Embryonic facial prominence (tissue), 1 donor: ENCODE data around the gene PNPLA8.
"Not testable (repeated sequence)": the region's sequence is repeated elsewhere in the genome, so short reads cannot be mapped to it uniquely, and the experiment has no call there.

Experiments used
- DNase-seq: peaks from one replicate; pipeline ENCODE4 v3.0.0-alpha.2; 2016; ENCODE audit errors: extremely low spot score

PNPLA8 gene, protein sequence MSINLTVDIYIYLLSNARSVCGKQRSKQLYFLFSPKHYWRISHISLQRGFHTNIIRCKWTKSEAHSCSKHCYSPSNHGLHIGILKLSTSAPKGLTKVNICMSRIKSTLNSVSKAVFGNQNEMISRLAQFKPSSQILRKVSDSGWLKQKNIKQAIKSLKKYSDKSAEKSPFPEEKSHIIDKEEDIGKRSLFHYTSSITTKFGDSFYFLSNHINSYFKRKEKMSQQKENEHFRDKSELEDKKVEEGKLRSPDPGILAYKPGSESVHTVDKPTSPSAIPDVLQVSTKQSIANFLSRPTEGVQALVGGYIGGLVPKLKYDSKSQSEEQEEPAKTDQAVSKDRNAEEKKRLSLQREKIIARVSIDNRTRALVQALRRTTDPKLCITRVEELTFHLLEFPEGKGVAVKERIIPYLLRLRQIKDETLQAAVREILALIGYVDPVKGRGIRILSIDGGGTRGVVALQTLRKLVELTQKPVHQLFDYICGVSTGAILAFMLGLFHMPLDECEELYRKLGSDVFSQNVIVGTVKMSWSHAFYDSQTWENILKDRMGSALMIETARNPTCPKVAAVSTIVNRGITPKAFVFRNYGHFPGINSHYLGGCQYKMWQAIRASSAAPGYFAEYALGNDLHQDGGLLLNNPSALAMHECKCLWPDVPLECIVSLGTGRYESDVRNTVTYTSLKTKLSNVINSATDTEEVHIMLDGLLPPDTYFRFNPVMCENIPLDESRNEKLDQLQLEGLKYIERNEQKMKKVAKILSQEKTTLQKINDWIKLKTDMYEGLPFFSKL

DNA sequence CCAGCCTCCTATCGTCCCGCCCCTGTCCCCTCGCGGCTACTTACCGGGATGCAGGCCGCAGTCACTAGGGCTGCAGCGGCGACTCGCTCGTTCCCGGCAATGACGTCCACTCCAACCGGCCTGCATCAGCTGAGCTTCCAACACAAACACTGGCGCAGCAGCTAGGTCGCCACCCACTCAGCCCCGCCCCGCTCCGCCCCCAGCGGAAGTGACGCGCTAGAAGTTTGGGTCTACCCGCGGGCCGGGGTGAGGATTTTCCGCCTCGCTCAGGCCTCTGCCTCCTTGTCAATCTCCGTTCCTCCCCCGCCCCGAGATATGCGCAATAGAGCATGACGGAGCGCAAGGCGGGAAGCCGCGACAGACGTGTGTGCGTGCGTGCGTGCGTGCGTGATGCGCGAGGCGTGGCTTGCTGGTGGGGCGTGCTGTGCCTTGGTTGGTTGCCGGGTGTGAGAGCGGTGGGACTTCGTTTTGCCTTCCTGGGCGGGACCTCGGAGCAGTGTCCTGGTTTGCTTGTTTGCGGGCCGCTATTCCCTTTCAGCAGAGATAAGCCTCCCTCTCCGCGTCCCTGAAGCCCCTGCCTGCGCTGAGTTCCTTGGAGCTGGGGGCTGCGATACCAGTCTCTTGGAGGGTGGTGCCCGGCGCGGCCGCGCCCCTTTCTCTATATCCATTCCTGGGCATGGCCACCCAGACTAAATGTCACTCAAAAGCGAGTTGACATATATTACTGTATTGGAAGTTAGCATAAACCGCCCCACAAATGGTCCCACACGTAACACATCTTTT is at the start of gene PNPLA8:
PNPLA8 (minus strand) TSS at position 151 of the 783 bp plus-strand sequence. CDS start 10,644 bp downstream, outside the sequence.
- DNase-seq, result peak; percentile 99

DNA sequence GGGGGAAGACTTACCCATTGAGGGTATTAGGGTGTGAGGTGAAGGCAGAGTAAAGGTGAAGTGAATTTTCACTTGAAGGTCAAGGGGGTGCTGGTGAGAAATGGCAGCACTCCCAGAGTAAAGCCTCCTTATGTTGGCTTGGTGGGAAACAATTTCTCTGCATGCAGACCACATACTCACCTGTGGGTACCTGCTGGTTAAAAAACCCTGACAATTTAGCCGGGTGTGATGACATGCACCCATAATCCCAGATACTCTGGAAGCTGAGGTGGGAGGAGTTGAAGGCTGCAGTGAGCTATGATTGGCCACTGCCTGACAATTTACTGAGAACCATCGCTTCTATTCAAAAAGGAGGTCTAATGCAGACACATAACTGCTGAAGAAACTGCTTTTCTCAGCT is 49.2 kb upstream of the PNPLA8 start:
- DNase-seq, result no peak

DNA sequence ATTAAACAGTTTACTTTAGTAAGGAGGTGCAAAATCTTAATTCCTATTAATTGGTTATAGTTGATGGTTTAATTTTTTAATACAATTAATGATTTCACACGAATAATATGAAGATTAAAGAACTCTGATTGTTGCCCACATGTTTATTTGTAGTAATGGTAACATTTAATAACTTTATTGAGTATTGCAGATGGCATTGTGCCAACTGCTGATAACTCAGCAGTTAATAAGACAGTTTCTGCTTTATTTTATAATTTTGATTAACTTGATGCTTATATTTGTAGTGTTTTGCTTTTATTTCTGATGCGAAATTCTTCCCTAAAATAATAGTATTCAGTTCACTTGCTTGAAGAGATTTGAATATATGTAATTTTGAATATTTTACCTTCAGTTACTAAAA is 46.5 kb upstream of the PNPLA8 start:
- no peak for DNase-seq

DNA sequence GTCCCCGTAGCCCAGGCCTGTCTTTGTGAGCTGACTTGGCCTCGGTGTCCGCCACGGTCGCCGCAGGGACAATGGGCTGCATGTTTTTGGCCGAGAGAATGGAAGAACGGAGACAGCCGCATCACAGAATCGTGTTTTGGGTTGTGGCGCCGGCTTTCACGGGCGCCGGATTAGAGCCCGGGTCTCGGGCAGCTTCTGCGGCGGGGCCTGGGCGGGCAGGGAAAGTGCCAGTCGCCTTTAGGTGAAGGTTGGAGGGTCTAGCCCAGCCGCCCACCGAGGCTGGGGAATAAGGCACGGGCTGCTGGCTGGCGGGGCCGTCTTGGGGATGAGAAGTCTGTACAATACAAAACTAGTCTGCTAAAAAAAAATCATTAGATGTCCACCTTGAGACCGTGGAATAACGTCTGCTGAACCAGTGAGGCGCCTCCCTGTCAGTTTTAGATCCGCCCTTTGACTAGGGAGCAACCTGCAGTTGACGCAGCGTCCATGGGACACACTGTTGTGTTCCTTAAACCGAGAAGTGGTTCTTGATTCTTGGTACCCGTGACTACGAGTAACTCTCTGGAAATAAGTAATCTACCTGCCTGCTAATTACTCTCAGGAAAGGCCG is 44.3 kb upstream of the PNPLA8 start:
- DNase-seq, result no peak

DNA sequence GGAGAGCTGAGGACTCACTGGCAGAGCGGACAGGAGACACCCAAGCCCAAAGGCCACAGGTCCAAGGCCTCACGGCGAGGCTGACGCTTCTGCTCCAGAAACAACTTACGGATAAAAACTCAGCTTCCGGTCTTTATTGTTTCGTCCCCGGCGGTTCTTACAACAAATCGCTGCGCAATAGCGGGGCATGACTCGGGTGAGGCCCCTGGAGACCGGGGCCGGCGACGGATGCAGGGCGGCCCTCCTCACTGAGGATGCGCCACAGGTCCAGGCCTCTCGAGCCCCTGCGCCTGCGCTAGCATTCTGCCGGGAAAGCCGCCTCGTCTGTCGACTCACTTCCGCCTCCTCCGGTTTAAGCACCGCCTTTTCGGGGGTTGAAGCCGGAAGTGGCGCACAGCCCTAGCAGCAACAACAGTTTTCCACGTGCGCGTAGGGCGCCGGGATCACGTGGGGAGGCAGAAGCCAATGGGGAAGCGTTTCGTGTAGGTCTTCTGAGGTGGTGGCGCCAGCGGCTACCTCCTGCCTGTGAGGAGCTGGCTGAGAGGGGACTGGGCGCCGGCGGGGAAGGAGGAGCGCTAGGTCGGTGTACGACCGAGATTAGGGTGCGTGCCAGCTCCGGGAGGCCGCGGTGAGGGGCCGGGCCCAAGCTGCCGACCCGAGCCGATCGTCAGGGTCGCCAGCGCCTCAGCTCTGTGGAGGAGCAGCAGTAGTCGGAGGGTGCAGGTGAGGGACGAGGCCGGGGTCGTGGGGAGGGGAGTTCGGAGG is 43.6 kb upstream of the PNPLA8 start, which contains the start of the genes DNAJB9 and THAP5:
DNAJB9 (plus strand) TSS at position 494 of the 765 bp plus-strand sequence. CDS start 1,853 bp downstream, outside the sequence.
THAP5 (minus strand) TSS at position 326 of the 765 bp plus-strand sequence; CDS start at position 189, 137 bp downstream.
- DNase-seq, result peak; percentile 96

DNA sequence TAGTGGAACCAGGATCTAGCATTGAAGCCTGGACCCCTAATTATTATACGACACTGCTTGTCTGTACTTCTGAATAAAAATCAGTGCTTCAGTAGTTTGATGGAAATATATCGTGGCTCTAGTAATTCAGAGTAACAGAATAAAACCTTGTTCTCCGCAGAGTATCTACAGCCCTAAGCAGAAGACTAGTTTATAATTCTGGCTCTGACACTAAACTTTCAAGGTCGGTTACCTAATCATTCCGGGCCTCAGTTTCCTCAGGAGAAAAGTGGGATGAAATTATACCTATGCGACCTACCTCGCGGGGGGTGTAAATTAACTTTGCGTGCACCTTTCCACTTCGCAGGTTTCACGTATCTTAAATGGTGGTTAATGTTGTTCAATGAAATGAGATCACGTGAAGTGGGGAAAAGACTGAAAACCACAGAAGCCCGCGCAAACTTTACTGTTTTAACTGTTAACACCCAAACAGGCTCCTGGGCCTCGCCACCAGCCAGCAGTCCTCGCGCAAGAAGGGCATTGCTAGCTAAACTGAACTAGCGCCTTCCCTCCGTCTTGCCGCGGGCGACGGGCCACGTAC is 43.0 kb upstream of the PNPLA8 start:
- DNase-seq, result no peak

DNA sequence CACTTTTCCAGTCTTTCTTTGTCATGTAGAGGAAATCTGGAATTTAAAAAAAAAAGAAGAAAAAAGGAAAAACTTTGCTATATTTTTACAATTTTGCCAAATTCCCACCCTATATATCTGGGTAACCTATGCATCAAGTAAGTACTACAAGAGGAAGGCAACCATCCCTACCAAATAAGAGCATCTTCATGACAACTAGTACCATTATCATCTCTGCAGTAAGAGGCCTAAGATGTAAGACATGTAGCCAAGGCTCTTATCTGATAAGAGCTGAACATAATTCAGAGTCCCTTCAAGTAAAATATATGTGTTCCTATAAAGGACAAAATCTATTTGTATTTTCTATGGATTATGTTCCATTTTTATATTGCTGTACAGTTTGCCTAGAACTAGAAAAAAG is 40.1 kb upstream of the PNPLA8 start:
- DNase-seq, result no peak

DNA sequence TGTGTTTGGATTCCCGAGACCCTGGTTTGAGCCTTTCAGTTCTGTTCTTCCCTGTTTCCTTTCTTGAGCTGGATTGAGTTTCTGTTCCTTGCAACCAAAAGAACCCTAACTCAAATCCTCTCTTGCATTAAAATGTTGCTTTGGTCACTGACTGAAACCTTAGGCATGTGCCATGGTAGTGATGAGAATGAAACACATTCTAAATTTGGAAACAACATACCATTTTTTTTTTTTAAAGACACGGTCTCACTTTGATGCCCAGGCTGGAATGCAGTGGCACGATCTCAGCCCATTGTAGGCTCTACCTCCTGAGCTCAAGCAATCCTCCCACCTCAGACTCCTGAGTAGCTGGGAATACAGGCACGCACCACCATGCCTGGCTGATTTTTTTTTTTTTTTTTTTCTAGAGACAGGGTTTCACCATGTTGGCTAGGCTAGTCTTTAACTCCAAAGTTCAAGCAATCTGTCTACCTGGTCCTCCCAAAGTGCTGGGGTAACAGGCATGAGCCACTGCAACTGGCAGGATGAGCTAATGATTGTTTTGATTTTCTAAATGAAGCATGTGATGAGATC is 35.2 kb upstream of the PNPLA8 start:
- DNase-seq, result no peak

DNA sequence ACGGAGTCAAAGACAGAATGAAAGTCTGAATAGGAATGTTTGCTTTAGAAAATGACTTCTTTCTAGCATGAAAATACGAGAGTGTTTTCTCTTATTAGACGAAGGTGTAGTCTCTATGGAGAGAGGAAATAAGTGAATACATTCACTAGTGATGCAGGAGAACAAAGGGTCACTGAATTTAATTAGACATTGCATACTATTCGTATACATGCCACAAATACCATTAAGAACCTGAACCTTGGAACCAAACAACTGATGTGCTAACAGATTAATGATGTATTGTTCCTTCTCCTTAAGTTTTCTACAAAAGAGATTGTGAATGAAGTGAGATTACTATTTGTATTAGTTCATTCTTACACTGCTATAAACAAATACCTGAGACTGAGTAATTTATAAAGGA is 33.3 kb upstream of the PNPLA8 start:
- no peak for DNase-seq

DNA sequence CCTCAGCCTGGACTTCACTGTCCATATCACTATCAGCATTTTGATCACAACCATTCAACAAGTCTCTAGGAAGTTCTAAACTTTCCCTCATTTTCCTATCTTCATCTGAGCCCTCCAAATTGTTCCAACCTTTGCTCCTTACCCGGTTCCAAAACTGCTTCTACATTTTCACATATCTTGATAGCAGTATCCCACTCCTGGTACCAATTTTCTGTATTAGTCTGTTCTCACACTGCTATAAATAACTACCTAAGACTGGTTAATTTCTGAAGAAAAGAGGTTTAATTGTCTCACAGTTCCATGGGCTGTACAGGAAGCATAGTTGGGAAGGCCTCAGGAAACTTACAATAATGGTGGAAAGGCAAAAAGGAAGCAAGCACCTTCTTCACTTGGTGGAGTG is 31.7 kb upstream of the PNPLA8 start:
- DNase-seq, result no peak

DNA sequence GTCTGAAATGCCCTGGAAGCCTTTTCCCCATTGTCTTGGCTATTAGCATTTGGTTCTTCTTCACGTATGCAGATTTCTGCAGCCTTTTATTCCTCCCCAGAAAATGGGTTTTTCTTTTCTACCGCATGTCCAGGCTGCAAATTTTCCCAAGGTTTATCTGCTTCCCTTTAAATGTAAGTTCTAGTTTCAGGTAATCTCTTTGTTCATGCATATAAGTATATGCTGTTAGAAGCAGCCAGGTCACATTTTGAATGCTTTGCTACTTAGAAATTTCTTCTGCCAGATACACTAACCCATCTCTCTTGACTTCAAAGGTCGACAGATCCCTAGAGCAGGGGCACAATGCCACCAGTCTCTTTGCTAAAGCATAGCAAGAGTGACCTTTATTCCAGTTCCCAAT is 31.3 kb upstream of the PNPLA8 start:
- DNase-seq, result no peak

DNA sequence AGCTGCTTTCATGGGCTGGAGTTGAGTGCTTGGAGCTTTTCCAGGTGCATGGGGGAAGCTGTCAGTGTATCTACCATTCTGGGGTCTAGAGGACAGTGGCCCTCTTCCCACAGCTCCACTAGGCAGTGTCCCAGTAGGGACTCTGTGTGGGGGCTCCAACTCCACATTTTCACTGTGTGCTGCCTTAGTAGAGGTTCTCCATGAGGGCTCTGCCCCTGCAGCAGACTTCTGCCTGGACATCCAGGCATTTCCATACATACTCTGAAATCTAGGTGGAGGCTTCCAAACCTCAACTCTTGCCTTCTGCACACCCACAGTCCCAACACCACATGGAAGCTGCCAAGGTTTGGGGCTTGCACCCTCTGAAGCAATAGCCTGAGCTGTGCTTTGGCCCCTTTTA is 30.7 kb upstream of the PNPLA8 start:
- DNase-seq, result not testable (repeated sequence)

DNA sequence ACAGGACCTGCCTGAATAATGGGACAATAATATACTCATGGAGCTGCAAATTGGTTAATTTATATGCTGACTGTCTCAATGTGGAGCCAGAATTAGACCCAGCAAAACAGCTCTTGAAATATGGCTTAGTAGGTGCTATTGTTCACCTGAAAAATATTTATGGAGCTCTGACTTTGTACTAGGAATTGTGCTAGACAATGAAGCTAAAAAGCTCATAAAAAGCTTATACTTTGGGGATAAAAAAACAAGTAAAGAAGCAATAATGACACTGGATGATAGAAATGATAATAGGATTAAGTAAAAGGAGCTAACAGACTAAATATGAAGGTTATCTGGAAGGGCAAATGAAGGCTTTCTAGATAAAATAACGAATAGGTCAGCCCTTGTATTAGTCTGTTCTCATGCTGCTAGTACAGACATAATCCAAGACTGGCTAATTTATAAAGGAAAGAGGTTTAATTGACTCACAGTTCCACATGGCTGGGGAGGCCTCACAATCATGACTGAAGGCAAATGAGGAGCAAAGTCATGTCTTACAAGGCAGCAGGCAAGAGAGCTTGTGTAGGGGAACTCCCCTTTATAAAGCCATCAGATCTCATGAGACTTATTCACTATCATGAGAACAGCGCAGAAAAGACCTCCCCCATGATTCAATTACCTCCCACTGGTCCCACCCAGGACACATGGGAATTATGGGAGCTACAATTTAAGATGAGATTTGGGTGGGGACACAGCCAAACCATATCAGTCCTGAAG is 22.4 kb upstream of the PNPLA8 start:
- DNase-seq, result not testable (repeated sequence)

DNA sequence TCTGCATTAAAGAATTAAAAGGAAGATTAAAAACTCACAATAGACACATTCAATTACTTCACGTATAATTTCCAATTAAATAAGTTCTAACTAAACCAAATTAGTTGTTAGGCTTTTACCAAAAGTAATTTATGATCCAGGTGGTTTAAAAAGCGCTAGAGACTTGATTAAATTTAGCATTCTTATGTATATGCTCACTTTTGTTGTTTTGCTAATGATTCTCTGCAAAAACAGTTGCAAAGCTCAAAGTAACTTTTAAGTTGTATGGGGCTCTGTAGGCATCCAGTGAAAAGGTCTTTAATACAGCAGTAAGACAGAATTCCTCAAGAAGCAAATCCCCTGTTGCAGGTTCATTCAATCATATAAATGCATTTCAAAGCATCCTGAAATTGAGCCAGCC is 15.5 kb upstream of the PNPLA8 start:
- no peak for DNase-seq

DNA sequence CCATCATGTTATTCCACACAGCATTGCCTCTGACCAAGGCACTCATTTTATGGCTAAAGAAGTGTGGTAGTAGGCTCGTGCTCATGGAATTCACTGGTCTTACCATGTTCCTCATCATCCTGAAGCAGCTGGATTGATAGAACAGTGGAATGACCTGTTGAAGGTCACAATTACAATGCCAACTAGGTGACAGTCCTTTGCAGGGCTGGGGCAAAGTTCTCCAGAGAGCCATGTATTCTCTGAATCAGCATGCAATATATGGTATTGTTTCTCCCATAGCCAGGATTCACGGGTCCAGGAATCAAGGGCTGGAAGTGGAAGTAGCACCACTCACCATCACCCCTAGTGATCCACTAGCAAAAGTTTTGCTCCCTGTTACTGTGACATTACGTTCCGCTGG is 12.8 kb upstream of the PNPLA8 start:
- DNase-seq, result not testable (repeated sequence)

DNA sequence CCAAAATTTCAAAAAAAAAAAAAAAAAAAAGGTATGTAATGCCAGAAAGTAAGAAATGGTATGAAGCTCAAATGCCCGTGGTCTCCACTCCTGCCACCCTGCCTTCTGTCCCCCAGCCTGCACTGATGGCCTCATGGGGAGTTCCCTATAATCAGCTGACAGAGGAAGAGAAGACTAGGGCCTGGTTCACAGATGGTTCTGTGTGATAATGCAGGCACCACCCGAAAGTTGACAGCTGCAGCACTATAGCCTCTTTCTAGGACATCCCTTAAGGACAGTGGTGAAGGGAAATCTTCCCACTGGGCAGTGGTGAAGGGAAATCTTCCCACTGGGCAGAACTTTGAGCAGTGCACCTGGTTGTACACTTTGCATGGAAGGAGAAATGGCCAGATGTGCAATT is 12.3 kb upstream of the PNPLA8 start:
- DNase-seq, result not testable (repeated sequence)

DNA sequence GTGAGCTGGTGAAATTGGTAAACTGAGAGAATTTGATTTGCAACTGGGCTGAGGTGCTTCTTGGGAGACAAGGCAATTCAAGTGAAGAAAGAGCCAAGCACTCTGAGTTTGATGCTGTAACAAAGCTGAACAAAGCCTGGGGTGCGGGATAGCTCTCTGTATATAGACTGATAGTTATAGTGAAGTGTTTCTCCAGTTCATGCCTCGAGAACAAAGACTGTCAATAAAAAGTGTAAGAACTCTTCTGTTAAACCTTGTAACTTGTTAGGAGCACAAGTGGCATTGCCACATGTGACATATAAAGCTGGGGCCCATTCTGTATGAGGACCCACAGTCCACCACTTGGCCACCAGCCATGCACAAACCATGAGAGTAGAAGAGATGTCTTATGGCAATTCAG is 11.3 kb upstream of the PNPLA8 start:
- DNase-seq, result no peak

DNA sequence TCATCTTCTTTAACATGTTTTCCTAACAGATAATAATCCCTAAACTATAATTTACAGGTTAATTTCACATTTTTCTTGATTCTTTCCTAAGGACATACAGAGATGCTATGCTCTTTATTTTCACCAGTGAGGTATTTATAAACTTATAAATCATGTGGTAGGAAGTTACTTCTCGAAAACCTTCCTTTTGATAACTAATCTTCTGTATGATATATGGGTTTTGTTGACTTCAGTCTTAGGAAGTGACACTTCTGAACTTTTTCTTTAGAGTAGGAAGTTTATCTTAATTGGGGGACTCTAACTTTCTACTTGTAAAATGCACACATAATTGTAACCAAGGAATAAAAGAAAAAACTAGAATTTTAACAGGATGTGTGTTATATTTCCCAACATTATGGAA is 9.8 kb upstream of the PNPLA8 start:
- DNase-seq, result no peak

DNA sequence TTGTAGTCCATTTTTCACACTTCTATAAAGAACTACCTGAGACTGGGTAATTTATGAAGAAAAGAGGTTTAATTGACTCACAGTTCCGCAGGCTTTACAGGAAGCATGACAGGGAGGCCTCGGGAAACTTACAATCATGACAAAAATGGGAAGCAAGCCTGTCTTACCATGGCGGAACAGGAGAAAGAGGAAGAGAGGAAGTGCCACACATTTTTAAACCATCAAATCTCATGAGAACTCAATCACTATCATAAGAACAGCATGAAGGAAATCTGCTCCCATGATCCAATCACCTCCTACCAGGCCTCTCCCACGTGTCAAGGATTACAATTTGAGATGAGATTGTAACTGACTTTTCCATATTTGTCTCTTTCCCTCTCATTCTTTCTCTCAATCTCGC is 9.3 kb upstream of the PNPLA8 start:
- DNase-seq, result no peak
